HTR-8/SVneo (cell line): ENCODE results near the gene SFPQ.
"Not testable (repeated sequence)": the region's sequence is repeated elsewhere in the genome, so short reads cannot be mapped to it uniquely, and the experiment has no call there.

Source experiments
- DNase-seq: peaks from one replicate; pipeline ENCODE4 v3.0.0; 2011; ENCODE audit warnings: low spot score, mixed read lengths; ENCODE audit not compliant: insufficient read length
- FAIRE-seq: peaks from 2 replicates; lab custom pipeline; 2011; peaks lifted over from hg19 to GRCh38; lab: Jason Lieb, UNC

The SFPQ gene

GRCh38 chr1:35145892-35146549 is 46.9 kb downstream of the SFPQ start:
- not testable (repeated sequence) for DNase-seq, FAIRE-seq

GRCh38 chr1:35143737-35144508 is 49.0 kb downstream of the SFPQ start:
- no peak for DNase-seq
- FAIRE-seq, result no peak

- DNase-seq, FAIRE-seq: not testable (repeated sequence)
These were observed 50.2 kb downstream of the SFPQ start for GRCh38 chr1:35142728-35143127.

- DNase-seq, FAIRE-seq: not testable (repeated sequence)
These were observed 50.7 kb downstream of the SFPQ start for GRCh38 chr1:35142294-35142693.

- not testable (repeated sequence) for DNase-seq, FAIRE-seq
These were observed 55.4 kb downstream of the SFPQ start for GRCh38 chr1:35137590-35137989.

GRCh38 chr1:35136780-35137179 is 56.2 kb downstream of the SFPQ start:
- FAIRE-seq, result no peak
- DNase-seq, result no peak
